Heart left ventricle (tissue), 16 donors: Measurements from ENCODE around the gene COX7A2L. TPM values are rescaled to one million over a fixed set of nuclear protein-coding genes. Genes with fewer than 3 reads are reported as not detected.

Experiments
- ATAC-seq, 4 donors: fragments of 200-7000 bp; cut with Tn5 transposase; one replicate each; pipeline ENCODE4 v1.9.1; 2020 to 2022; ENCODE audit warnings: moderate library complexity in 4 of 4, mild to moderate bottlenecking in 3 of 4, moderate number of reproducible peaks in 1 of 4
- DNase-seq, 5 donors: peaks; one replicate each; pipeline ENCODE4 v3.0.0-alpha.2; 2020
- H3K27ac ChIP-seq, 12 donors: fragments of 200-600 bp; sonication (generic) in 4 of 12; one replicate each; pipeline versions ENCODE4 v1.5.0 to v1.8.0; 2016 to 2022; ENCODE audit warnings: mild to moderate bottlenecking in 2 of 12
- H3K27me3 ChIP-seq, 9 donors: fragments of 200-600 bp; sonication (generic) in 2 of 9; one replicate each; pipeline versions ENCODE4 v1.5.1 to v1.8.0; 2016 to 2022; ENCODE audit warnings: mild to moderate bottlenecking in 3 of 9
- H3K36me3 ChIP-seq, 9 donors: fragments of 200-600 bp; sonication (generic) in 2 of 9; one replicate each; pipeline versions ENCODE4 v1.5.0 to v1.8.0; 2018 to 2022; ENCODE audit warnings: mild to moderate bottlenecking in 2 of 9
- H3K4me1 ChIP-seq, 12 donors: fragments of 200-600 bp; sonication (generic) in 4 of 12; one replicate each; pipeline versions ENCODE4 v1.5.0 to v1.8.0; 2016 to 2022; ENCODE audit warnings: mild to moderate bottlenecking in 3 of 12
- H3K4me3 ChIP-seq, 12 donors: fragments of 200-600 bp; sonication (generic) in 4 of 12; one replicate each; pipeline versions ENCODE4 v1.5.0 to v1.8.0; 2017 to 2022; ENCODE audit warnings: mild to moderate bottlenecking in 9 of 12, moderate library complexity in 4 of 12
- H3K9me3 ChIP-seq, 12 donors: fragments of 200-600 bp; sonication (generic) in 4 of 12; one replicate each; pipeline versions ENCODE4 v1.5.0 to v1.8.0; 2016 to 2022; ENCODE audit warnings: mild to moderate bottlenecking in 1 of 12
- CTCF ChIP-seq, 12 donors: fragments of 200-600 bp; sonication (generic) in 4 of 12; IDR thresholded peaks; one replicate each; pipeline versions ENCODE4 v1.5.0 to v1.8.0; 2018 to 2022; ENCODE audit warnings: antibody characterized with exemption in 12 of 12, mild to moderate bottlenecking in 5 of 12
- POLR2A ChIP-seq, 2 donors: fragments of 450-650 bp; IDR thresholded peaks; one replicate each; pipeline ENCODE4 v1.6.1; 2017; ENCODE audit warnings: antibody characterized with exemption in 2 of 2, mild to moderate bottlenecking in 2 of 2, moderate library complexity in 2 of 2
- WGBS, 4 donors: extraction: QIAGEN DNeasy Blood & Tissue Kit in 2 of 4; methylation state at CpG; one replicate each; pipeline versions ENCODE4 v1.1.5 to v1.1.7; 2013 to 2018; 5-methylcytosine and 5-hydroxymethylcytosine counted together
- intact Hi-C, 10 donors: fragments of 100-400 bp; cut with DNase I; formaldehyde crosslinking; loops; one replicate each; pipeline versions ENCODE4 v1.11.1 to v1.14.2; 2022
- polyA plus RNA-seq, 2 donors: library from polyadenylated mRNA; stranded (reverse); fragments of 200-250 nt; gene quantifications; one replicate each; pipeline ENCODE4 v1.2.3, GENCODE V29; 2013
- total RNA-seq, 9 donors: library from RNA; depleted of rRNA in 2 of 9; stranded (reverse); fragments of >200 nt in 2 of 9; fragmentation: NEBNext Ultra II Directional in 3 of 9; extraction: Animal tissue kit (Norgen Biotek cat#: 25700) in 3 of 9; gene quantifications; one replicate each; pipeline versions ENCODE4 v1.1.0 to v1.2.4, GENCODE V29; 2016 to 2023
- donor health status: ischemic (EF 13 %, LVEDD 7.1; RV severe dilation, severe dysfunction).
- donor health status: healthy with polysubstance abuse.
- donor health status: DM: no; HTN: yes; CAD: no.
- donor health status: DM: no; HTN: no; CAD: no.
- donor health status: ischemic (EF 25% LVEDD 6.9; RV normal size, moderate dysfunction).
- donor health status: ischemic (EF 25% LVEDD 5.7; RV mildly dilated, moderate dysfunction).
- donor health status: healthy.
- donor health status: DM: yes; HTN: yes; CAD: no.
- donor health status: ischemic (EF 35%, LVEDD 5.7; RV mildly dilated, moderate dysfunction).
- donor health status: nonischemic (EF 11% LVEDD 7.7; RV severe dilation, severe dysfunction).
- donor health status: DM: yes; HTN: yes; CAD: no.
- donor health status: PGD.
- donor health status: ischemic (EF 29% LVEDD 5.4; RV normal size, mild dysfunction).
- donor health status: nonischemic (EF 23%, LVEDD 6.1; RV moderate dilation, normal function).

COX7A2L gene
- total and polyA plus RNA-seq, 11 donors: 57.2 to 138 (median 105) TPM

- TF ChIP-seq POLR2A (IDR thresholded peaks at IDR 0.05): no peak
- TF ChIP-seq CTCF (IDR thresholded peaks at IDR 0.05): no peak
- H3K9me3 ChIP-seq: no peaks in the 10 kb centered on the region
- ATAC-seq: no peak
- H3K4me1 ChIP-seq: peaks cover 0 to 21% (median 14%) of the 10 kb centered on the region in 12 donors
- WGBS, 4 donors: 93 to 96% (median 95%) methylated on average over 28 of the region's 28 CpGs
- H3K36me3 ChIP-seq: peaks cover 0 to 54% (median 32%) of the 10 kb centered on the region in 9 donors
- DNase-seq: no peak
- H3K4me3 ChIP-seq: no peak overlapping the region
- no peak overlapping the region for H3K27ac ChIP-seq
- no peaks in the 10 kb centered on the region for H3K27me3 ChIP-seq
- intact Hi-C loops: loop anchor here in 1 of 10 donors (10.0 kb wide), 1 partner anchor 243 kb away; no protein-coding TSS in a partner anchor
These were observed 23.0 kb downstream of the COX7A2L start for GRCh38 chr2:42337846-42338566.

- Histone ChIP-seq H3K27ac (no peak overlapping the region), H3K9me3 (no peaks in the 10 kb centered on the region), H3K36me3 (peaks cover 0 to 61% (median 38%) of the 10 kb centered on the region in 9 donors), H3K27me3 (no peaks in the 10 kb centered on the region), H3K4me3 (no peak overlapping the region), H3K4me1 (peaks cover 0 to 15% (median 8%) of the 10 kb centered on the region in 12 donors)
- no peak for ATAC-seq
- no peak for TF ChIP-seq CTCF (IDR thresholded peaks at IDR 0.05)
- no peak for TF ChIP-seq POLR2A (IDR thresholded peaks at IDR 0.05)
- DNase-seq: no peak
- intact Hi-C loops: loop anchor here in 1 of 10 donors (10.0 kb wide), 1 partner anchor 243 kb away; no protein-coding TSS in a partner anchor
- WGBS, 4 donors: 87 to 92% (median 91%) methylated on average over 5 of the region's 5 CpGs
These were observed 23.6 kb downstream of the COX7A2L start for GRCh38 chr2:42337356-42337820.

- intact Hi-C loops: loop anchor here in 1 of 10 donors (10.0 kb wide), 1 partner anchor 242 kb away; no protein-coding TSS in a partner anchor
These were observed 24.6 kb downstream of the COX7A2L start for GRCh38 chr2:42336361-42336965.

More at GRCh38 chr2:42336361-42336965, 24.6 kb downstream of the COX7A2L start:
- 71 to 89% (median 85%) methylated on average over 9 of the region's 9 CpGs for WGBS, 4 donors
- Histone ChIP-seq H3K9me3 (no peaks in the 10 kb centered on the region), H3K4me1 (peaks cover 0 to 6% (median 0%) of the 10 kb centered on the region in 12 donors), H3K27me3 (no peaks in the 10 kb centered on the region), H3K36me3 (peaks cover 0 to 70% (median 47%) of the 10 kb centered on the region in 9 donors), H3K27ac (no peak overlapping the region), H3K4me3 (no peak overlapping the region)
- TF ChIP-seq CTCF (IDR thresholded peaks at IDR 0.05) (no peak), POLR2A (IDR thresholded peaks at IDR 0.05) (no peak)
- no peak for DNase-seq
- no peak for ATAC-seq
